Chondrocyte (in vitro differentiated cells): ENCODE measurements around the gene NAALADL2. TPM values are rescaled to one million over a fixed set of nuclear protein-coding genes. Genes with fewer than 3 reads are reported as not detected.
"Not testable (repeated sequence)": the region's sequence is repeated elsewhere in the genome, so short reads cannot be mapped to it uniquely, and the experiment has no call there.

Source experiments
- DNase-seq: peaks from one replicate; pipeline ENCODE4 v3.0.0; 2021; ENCODE audit warnings: mixed read lengths, low spot score
- H3K27ac Mint-ChIP-seq: one replicate; pipeline ENCODE4 v1.8.0; 2021; ENCODE audit warnings: mild to moderate bottlenecking, moderate library complexity, mixed read lengths; ENCODE audit not compliant: unreplicated experiment
- H3K27me3 Mint-ChIP-seq: 2 replicates; pipeline ENCODE4 v1.8.0; 2021; ENCODE audit warnings: low read depth, mixed read lengths
- H3K36me3 Mint-ChIP-seq: 2 replicates; pipeline ENCODE4 v1.8.0; 2021; ENCODE audit warnings: low read depth, mixed read lengths
- H3K4me1 Mint-ChIP-seq: 2 replicates; pipeline ENCODE4 v1.8.0; 2021; ENCODE audit warnings: low read depth, mild to moderate bottlenecking, mixed read lengths
- H3K4me3 Mint-ChIP-seq: one replicate; pipeline ENCODE4 v1.8.0; 2021; ENCODE audit warnings: mild to moderate bottlenecking, moderate library complexity, mixed read lengths; ENCODE audit not compliant: unreplicated experiment
- H3K9me3 Mint-ChIP-seq: 2 replicates; pipeline ENCODE4 v1.8.0; 2021; ENCODE audit warnings: low read depth, mixed read lengths
- total RNA-seq: library from RNA; stranded (reverse); gene quantifications from 3 replicates; pipeline ENCODE4 v1.2.1, GENCODE V29; 2021
- TF ChIP-seq, protein P1 (sequence below): fragments of 200-600 bp; sonication (generic); IDR thresholded peaks from 2 replicates; pipeline ENCODE4 v1.5.0; 2021; ENCODE audit warnings: antibody characterized with exemption, mild to moderate bottlenecking, moderate library complexity

Gene NAALADL2
- total RNA-seq, 1 donor from 2014 or later = 8.0 TPM

DNA sequence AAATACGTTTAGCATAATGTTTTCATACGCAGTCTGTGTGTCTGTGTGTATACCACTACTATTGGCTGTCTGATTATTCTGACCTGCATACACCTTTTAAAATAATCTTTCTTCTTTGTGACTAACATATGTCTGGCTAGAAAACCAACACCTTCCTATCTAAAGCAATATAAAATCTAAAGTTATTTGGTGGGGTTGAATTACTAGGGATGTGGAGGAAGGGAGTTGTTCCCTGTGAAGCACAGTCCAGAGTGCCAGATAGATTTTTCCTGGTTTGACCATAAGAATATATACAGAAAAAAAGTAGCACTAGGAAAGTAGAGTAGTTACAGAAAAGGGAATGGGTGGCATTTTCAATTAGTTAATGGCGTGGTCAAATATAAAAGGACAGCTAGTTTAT is 918.8 kb downstream of the NAALADL2 start:
- no peaks in the 10 kb centered on the region for H3K9me3 Mint-ChIP-seq
- no peaks in the 10 kb centered on the region for H3K36me3 Mint-ChIP-seq
- H3K4me1 Mint-ChIP-seq = no peaks in the 10 kb centered on the region
- no peak for DNase-seq
- no peak overlapping the region for H3K4me3 Mint-ChIP-seq
- no peak overlapping the region for H3K27ac Mint-ChIP-seq
- TF ChIP-seq, protein P1, sequence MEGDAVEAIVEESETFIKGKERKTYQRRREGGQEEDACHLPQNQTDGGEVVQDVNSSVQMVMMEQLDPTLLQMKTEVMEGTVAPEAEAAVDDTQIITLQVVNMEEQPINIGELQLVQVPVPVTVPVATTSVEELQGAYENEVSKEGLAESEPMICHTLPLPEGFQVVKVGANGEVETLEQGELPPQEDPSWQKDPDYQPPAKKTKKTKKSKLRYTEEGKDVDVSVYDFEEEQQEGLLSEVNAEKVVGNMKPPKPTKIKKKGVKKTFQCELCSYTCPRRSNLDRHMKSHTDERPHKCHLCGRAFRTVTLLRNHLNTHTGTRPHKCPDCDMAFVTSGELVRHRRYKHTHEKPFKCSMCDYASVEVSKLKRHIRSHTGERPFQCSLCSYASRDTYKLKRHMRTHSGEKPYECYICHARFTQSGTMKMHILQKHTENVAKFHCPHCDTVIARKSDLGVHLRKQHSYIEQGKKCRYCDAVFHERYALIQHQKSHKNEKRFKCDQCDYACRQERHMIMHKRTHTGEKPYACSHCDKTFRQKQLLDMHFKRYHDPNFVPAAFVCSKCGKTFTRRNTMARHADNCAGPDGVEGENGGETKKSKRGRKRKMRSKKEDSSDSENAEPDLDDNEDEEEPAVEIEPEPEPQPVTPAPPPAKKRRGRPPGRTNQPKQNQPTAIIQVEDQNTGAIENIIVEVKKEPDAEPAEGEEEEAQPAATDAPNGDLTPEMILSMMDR = no peak
- H3K27me3 Mint-ChIP-seq = no peaks in the 10 kb centered on the region

DNA sequence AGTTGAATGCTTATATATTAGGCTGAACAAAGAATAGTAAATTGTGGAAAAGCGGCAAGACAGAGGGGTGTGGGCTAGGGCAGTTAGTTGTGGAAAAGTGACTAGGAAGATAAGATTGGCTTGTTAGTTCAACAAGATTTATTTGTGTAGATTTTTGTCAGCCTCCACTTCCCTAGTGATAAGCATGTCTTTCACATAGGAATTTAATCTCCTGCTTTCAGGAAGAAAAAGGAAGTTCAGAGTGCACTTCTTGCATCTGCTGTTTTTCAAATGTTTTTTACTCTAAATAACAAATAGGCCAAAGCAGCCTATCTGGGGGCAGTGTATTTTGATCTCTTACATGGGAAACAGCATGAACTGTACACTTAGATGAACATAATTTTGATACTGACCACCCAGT is 919.9 kb downstream of the NAALADL2 start:
- TF ChIP-seq, protein P1 = no peak
- no peaks in the 10 kb centered on the region for H3K36me3 Mint-ChIP-seq
- DNase-seq = no peak
- no peak overlapping the region for H3K27ac Mint-ChIP-seq
- no peak overlapping the region for H3K4me3 Mint-ChIP-seq
- no peaks in the 10 kb centered on the region for H3K9me3 Mint-ChIP-seq
- no peaks in the 10 kb centered on the region for H3K27me3 Mint-ChIP-seq
- no peaks in the 10 kb centered on the region for H3K4me1 Mint-ChIP-seq

DNA sequence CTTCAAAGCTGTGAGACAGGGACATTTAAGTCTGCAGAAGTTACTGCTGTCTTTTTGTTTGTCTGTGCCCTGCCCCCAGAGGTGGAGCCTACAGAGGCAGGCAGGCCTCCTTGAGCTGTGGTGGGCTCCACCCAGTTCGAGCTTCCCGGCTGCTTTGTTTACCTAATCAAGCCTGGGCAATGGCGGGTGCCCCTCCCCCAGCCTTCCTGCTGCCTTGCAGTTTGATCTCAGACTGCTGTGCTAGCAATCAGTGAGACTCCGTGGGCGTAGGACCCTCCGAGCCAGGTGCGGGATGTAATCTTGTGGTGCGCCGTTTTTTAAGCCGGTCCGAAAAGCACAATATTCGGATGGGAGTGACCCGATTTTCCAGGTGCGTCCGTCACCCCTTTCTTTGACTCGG is 928.0 kb downstream of the NAALADL2 start:
- H3K4me1 Mint-ChIP-seq, H3K27me3 Mint-ChIP-seq, H3K27ac Mint-ChIP-seq, H3K4me3 Mint-ChIP-seq, H3K9me3 Mint-ChIP-seq, H3K36me3 Mint-ChIP-seq, DNase-seq: not testable (repeated sequence)

DNA sequence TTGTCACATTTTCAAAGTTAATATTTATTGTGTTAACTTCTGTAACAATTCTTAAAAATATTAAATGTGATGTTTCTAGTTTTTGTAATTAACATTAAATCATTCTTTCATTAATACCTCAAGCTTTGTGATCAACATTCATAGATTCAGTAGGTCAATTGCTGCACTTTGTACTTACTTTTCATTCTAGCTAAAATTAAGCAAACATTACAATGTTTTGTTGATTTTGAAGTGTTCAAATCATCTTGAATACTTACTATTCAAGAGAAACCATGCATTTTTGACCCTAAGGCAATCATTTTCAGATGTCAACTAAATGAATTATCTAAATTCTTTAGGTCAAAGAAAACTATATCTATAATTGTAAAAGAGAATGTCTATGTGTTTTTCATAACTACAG is 933.1 kb downstream of the NAALADL2 start:
- TF ChIP-seq, protein P1 = no peak
- Mint-ChIP-seq H3K27me3 (no peaks in the 10 kb centered on the region), H3K4me3 (no peak overlapping the region), H3K9me3 (no peaks in the 10 kb centered on the region), H3K4me1 (no peaks in the 10 kb centered on the region), H3K27ac (no peak overlapping the region), H3K36me3 (no peaks in the 10 kb centered on the region)
- DNase-seq = no peak

DNA sequence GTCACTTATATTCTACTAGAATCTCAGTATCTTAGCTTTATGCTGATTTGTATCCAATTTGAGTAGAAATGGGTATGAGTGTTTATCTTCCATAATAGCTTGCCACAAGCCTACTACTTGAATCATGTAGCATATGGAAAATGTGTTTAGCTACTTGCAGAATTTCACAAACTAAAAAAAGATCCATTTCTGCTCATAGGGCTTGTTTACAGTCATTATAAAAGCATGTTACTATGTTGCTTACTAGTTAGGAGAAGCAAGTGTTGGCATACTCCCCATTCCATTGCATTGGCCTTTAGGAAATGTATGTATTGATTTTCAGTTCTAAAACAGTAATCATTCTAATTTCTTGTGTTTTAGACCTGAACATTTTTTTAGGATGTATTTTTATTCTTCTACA is 939.2 kb downstream of the NAALADL2 start:
- no peaks in the 10 kb centered on the region for H3K27me3 Mint-ChIP-seq
- TF ChIP-seq, protein P1 = no peak
- no peak overlapping the region for H3K27ac Mint-ChIP-seq
- H3K4me3 Mint-ChIP-seq = no peak overlapping the region
- no peaks in the 10 kb centered on the region for H3K4me1 Mint-ChIP-seq
- H3K36me3 Mint-ChIP-seq = no peaks in the 10 kb centered on the region
- no peaks in the 10 kb centered on the region for H3K9me3 Mint-ChIP-seq
- no peak for DNase-seq

DNA sequence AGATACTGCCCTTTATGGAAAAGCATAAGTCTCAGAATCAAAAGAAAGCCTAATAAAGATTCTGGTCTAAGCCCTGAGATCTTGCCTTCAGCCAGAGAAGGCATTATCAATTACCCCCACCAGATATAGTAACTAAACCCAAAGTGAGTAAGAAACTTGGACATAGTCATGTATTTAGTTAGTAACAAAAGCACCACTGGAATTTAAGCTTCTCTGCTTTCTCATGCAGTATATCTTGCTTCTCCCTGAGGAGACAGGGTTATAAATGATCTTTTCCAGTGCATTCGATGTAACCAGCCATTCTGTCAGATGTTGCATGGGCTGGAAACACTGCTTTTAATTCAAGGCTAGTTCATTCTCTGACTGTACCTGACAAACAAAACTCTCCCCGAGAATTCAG is 946.7 kb downstream of the NAALADL2 start:
- Mint-ChIP-seq H3K36me3 (no peaks in the 10 kb centered on the region), H3K27ac (no peak overlapping the region), H3K4me1 (no peaks in the 10 kb centered on the region), H3K4me3 (no peak overlapping the region), H3K27me3 (no peaks in the 10 kb centered on the region), H3K9me3 (no peaks in the 10 kb centered on the region)
- TF ChIP-seq, protein P1 = no peak
- DNase-seq = no peak
